Panc1 (cell line): ENCODE data around the gene CRCP.
"Not testable (repeated sequence)": the region's sequence is repeated elsewhere in the genome, so short reads cannot be mapped to it uniquely, and the experiment has no call there.

ENCODE experiments used
- CTCF ChIP-seq: fragments of 450-650 bp; IDR thresholded peaks from 2 replicates; pipeline ENCODE4 v1.5.1; 2017; ENCODE audit warnings: mild to moderate bottlenecking
- POLR2AphosphoS5 ChIP-seq: IDR thresholded peaks from 2 replicates; pipeline ENCODE4 v1.6.1; 2012; ENCODE audit warnings: mild to moderate bottlenecking, low read depth, low read length, moderate library complexity
- SIN3A ChIP-seq: IDR thresholded peaks from 2 replicates; pipeline ENCODE4 v1.6.1; 2012; ENCODE audit warnings: low read depth, mild to moderate bottlenecking, low read length, moderate library complexity, borderline replicate concordance; ENCODE audit not compliant: insufficient read depth
- TCF7L2 ChIP-seq: IDR thresholded peaks from 2 replicates; pipeline ENCODE4 v1.6.1; 2011; ENCODE audit warnings: mild to moderate bottlenecking, low read depth, low read length, inconsistent platforms
- TF ChIP-seq, protein P1 (sequence below), 2 experiments: IDR thresholded peaks; 2 replicates each; pipeline ENCODE4 v1.6.1; 2011 to 2012; ENCODE audit warnings: low read depth in 2 of 2, control low read depth in 1 of 2, low read length in 1 of 2, mild to moderate bottlenecking in 1 of 2, moderate library complexity in 1 of 2; ENCODE audit not compliant: insufficient read depth in 1 of 2

DNA sequence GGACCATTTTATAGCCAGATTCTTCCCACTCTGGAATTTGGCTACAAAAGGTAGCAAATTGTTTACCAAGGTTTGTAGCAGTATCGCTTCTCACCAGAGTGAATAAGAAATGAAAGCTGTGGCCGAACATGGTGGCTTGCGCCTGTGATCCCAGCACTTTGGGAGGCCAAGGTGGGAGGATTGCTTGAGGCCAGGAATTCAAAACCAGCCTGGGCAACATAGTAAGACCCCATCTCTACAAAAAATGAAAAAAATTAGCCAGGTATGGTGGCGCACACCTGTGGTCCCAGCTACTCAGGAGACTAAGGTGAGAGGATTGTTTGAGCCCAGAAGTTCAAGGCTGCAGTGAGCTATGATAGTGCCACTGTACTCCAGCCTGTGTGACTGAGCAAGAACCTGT lies 33.0 kb downstream of the CRCP start:
- not testable (repeated sequence) for TF ChIP-seq CTCF, POLR2AphosphoS5, TCF7L2, SIN3A
- TF ChIP-seq, protein P1, sequence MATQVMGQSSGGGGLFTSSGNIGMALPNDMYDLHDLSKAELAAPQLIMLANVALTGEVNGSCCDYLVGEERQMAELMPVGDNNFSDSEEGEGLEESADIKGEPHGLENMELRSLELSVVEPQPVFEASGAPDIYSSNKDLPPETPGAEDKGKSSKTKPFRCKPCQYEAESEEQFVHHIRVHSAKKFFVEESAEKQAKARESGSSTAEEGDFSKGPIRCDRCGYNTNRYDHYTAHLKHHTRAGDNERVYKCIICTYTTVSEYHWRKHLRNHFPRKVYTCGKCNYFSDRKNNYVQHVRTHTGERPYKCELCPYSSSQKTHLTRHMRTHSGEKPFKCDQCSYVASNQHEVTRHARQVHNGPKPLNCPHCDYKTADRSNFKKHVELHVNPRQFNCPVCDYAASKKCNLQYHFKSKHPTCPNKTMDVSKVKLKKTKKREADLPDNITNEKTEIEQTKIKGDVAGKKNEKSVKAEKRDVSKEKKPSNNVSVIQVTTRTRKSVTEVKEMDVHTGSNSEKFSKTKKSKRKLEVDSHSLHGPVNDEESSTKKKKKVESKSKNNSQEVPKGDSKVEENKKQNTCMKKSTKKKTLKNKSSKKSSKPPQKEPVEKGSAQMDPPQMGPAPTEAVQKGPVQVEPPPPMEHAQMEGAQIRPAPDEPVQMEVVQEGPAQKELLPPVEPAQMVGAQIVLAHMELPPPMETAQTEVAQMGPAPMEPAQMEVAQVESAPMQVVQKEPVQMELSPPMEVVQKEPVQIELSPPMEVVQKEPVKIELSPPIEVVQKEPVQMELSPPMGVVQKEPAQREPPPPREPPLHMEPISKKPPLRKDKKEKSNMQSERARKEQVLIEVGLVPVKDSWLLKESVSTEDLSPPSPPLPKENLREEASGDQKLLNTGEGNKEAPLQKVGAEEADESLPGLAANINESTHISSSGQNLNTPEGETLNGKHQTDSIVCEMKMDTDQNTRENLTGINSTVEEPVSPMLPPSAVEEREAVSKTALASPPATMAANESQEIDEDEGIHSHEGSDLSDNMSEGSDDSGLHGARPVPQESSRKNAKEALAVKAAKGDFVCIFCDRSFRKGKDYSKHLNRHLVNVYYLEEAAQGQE (IDR thresholded peaks at IDR 0.05; ENCODE audit: insufficient read depth in 1 of 2, low read depth in 2 of 2, low read length in 1 of 2), result not testable (repeated sequence)
